ENCODE results near the gene DNAH2. TPM values are rescaled to one million over a fixed set of nuclear protein-coding genes. Genes with fewer than 3 reads are reported as not detected.

Gene DNAH2
- polyA plus RNA-seq, 1 donor from 2014 or later, result 2.0 TPM

- TF ChIP-seq REST (IDR thresholded peaks at IDR 0.05; ENCODE audit: borderline replicate concordance) (no peak), EP300 (conservative IDR thresholded peaks at IDR 0.05; ENCODE audit: poor library complexity, severe bottlenecking) (no peak)
Observed at GRCh38 chr17:7854078-7854777, 136.7 kb downstream of the DNAH2 start (continued).

GRCh38 chr17:7854851-7855659, 137.5 kb downstream of the DNAH2 start, which contains the start of gene TMEM88:
TMEM88 (plus strand) TSS chr17:7855066; CDS start chr17:7855075, 9 bp downstream.
- H3K79me2 ChIP-seq (replicated peaks; ENCODE audit: insufficient read depth, low read length), result peaks cover 15% of the 10 kb centered on the region

DNA sequence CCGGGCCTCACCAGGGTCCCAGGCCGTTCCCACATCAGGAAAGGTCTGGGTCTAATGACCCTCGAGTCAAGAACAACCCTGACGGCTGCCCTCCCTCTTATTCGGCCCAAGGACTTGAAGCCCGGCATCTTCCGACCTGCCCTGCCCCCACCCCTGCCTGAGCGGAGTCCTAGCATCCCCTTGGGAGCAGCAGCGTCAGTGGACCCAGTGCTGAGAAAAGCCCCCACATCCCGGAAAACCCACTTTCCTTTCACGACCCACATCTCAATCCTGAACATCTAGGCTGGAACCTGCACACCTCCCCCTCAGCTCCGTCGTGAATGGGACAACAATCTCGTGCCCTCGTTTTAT, 138.1 kb downstream of the DNAH2 start:
- Histone ChIP-seq H3K4me2 (ENCODE audit: low read length) (no peak overlapping the region), H3K36me3 (ENCODE audit: insufficient read depth, low read length) (peaks cover 8% of the 10 kb centered on the region), H3K9me2 (ENCODE audit: insufficient read depth, low read length) (no peaks in the 10 kb centered on the region), H3K27me3 (ENCODE audit: insufficient read depth, low read depth, low read length) (no peaks in the 10 kb centered on the region), H2AFZ (ENCODE audit: low read depth, low read length) (no peak overlapping the region), H3K27ac (ENCODE audit: low read length) (no peak overlapping the region), H3K79me2 (replicated peaks; ENCODE audit: insufficient read depth, low read length) (peaks cover 18% of the 10 kb centered on the region), H3F3A (ENCODE audit: insufficient read depth, low read length, poor library complexity, severe bottlenecking) (peaks cover 13% of the 10 kb centered on the region), H3K9me3 (ENCODE audit: low read length) (no peaks in the 10 kb centered on the region), H3K9ac (ENCODE audit: low read length) (peak overlapping the region; percentile 92), H4K20me1 (ENCODE audit: insufficient read depth) (peaks cover 20% of the 10 kb centered on the region), H3K4me3 (ENCODE audit: low read length) (peak overlapping the region; percentile 19)
- TF ChIP-seq EZH2 (IDR thresholded peaks at IDR 0.05; ENCODE audit: borderline replicate concordance, insufficient read depth, low read length, poor library complexity, severe bottlenecking), result no peak

More at GRCh38 chr17:7854851-7855659, 137.5 kb downstream of the DNAH2 start, which contains the start of gene TMEM88:
- no peaks in the 10 kb centered on the region for H3K9me2 ChIP-seq (ENCODE audit: insufficient read depth, low read length)
- H3K36me3 ChIP-seq (ENCODE audit: insufficient read depth, low read length), result peaks cover 8% of the 10 kb centered on the region
- H3K9ac ChIP-seq (ENCODE audit: low read length), result peak within 1 kb of the TSS; percentile 92
- no peak within 1 kb of the TSS for H3K27ac ChIP-seq (ENCODE audit: low read length)
- no peaks in the 10 kb centered on the region for H3K9me3 ChIP-seq (ENCODE audit: low read length)
- H2AFZ ChIP-seq (ENCODE audit: low read depth, low read length), result no peak within 1 kb of the TSS
- H3K4me3 ChIP-seq (ENCODE audit: low read length), result peak within 1 kb of the TSS; percentile 19
- no peaks in the 10 kb centered on the region for H3K27me3 ChIP-seq (ENCODE audit: insufficient read depth, low read depth, low read length)
- peaks cover 22% of the 10 kb centered on the region for H4K20me1 ChIP-seq (ENCODE audit: insufficient read depth)
- H3F3A ChIP-seq (ENCODE audit: insufficient read depth, low read length, poor library complexity, severe bottlenecking), result peaks cover 18% of the 10 kb centered on the region
- TF ChIP-seq POLR2AphosphoS5 (IDR thresholded peaks at IDR 0.05) (peak; percentile 34), EP300 (conservative IDR thresholded peaks at IDR 0.05; ENCODE audit: poor library complexity, severe bottlenecking) (no peak), CTCF (IDR thresholded peaks at IDR 0.05; ENCODE audit: poor library complexity, severe bottlenecking) (no peak)
- H3K4me2 ChIP-seq (ENCODE audit: low read length), result no peak within 1 kb of the TSS
